Esophagus squamous epithelium (tissue), 5 donors: ENCODE results near the gene XRCC3. TPM values are rescaled to one million over a fixed set of nuclear protein-coding genes. Genes with fewer than 3 reads are reported as not detected.

Experiments
- DNase-seq: peaks from one replicate; lab custom pipeline; 2025; lab: John Stamatoyannopoulos, UW
- H3K27ac ChIP-seq, 4 donors: fragments of 200-600 bp; sonication (generic); one replicate each; pipeline ENCODE4 v1.5.1; 2016 to 2019; ENCODE audit warnings: mild to moderate bottlenecking in 1 of 4
- H3K27me3 ChIP-seq, 4 donors: fragments of 200-600 bp; sonication (generic); 1 replicate in 3 of 4; 2 replicates in 1 of 4; pipeline versions ENCODE4 v1.5.1 to v1.6.0; 2017 to 2021; ENCODE audit warnings: antibody characterized with exemption in 1 of 4
- H3K36me3 ChIP-seq, 3 donors: fragments of 200-600 bp; sonication (generic); one replicate each; pipeline ENCODE4 v1.5.1; 2016 to 2019
- H3K4me1 ChIP-seq, 3 donors: fragments of 200-600 bp; sonication (generic); one replicate each; pipeline ENCODE4 v1.5.1; 2017 to 2019
- H3K4me3 ChIP-seq, 4 donors: fragments of 200-600 bp; sonication (generic); 1 replicate in 3 of 4; 2 replicates in 1 of 4; pipeline ENCODE4 v1.5.1; 2016 to 2019; ENCODE audit warnings: mild to moderate bottlenecking in 2 of 4, moderate library complexity in 1 of 4
- H3K9me3 ChIP-seq, 3 donors: fragments of 200-600 bp; sonication (generic); one replicate each; pipeline ENCODE4 v1.5.1; 2016 to 2019
- CTCF ChIP-seq, 6 experiments: fragments of 450-650 bp in 4 of 6; fragments of 200-600 bp in 2 of 6; sonication (generic) in 2 of 6; IDR thresholded peaks; one replicate each; pipeline ENCODE4 v1.5.1; 2016 to 2019; ENCODE audit warnings: antibody characterized with exemption in 6 of 6, mild to moderate bottlenecking in 4 of 6, moderate library complexity in 4 of 6
- POLR2A ChIP-seq, 4 donors: fragments of 450-650 bp; IDR thresholded peaks; one replicate each; pipeline ENCODE4 v1.6.1; 2017; ENCODE audit warnings: antibody characterized with exemption in 4 of 4, mild to moderate bottlenecking in 4 of 4, moderate library complexity in 3 of 4
- WGBS, 2 donors: methylation state at CpG; one replicate each; pipeline ENCODE4 v1.1.5; 2018; 5-methylcytosine and 5-hydroxymethylcytosine counted together
- intact Hi-C: fragments of 100-400 bp; cut with DNase I; formaldehyde crosslinking; loops from one replicate; pipeline ENCODE4 v1.15.0; 2022
- total RNA-seq, 4 donors: library from RNA; depleted of rRNA; stranded (reverse); fragments of >200 nt; gene quantifications; one replicate each; pipeline ENCODE4 v1.1.0, GENCODE V29; 2016
- donor health status: DM: yes; HTN: yes; CAD: no.

XRCC3 gene
- total RNA-seq, 4 donors from 2014 or later, result 10.9 to 17.8 (median 12.6) TPM

GRCh38 chr14:103739466-103739792 lies 24.2 kb upstream of the XRCC3 start:
- intact Hi-C loops, result no loop called here
- TF ChIP-seq CTCF (IDR thresholded peaks at IDR 0.05), result no peak
- no peak for TF ChIP-seq POLR2A (IDR thresholded peaks at IDR 0.05)
- WGBS, 2 donors, result 82 to 94% methylated on average over 3 to 4 of the region's 6 CpGs
- H3K9me3 ChIP-seq, result no peaks in the 10 kb centered on the region
- H3K4me1 ChIP-seq, result peaks cover 23 to 55% (median 34%) of the 10 kb centered on the region in 3 donors
- peaks cover 8 to 98% (median 24%) of the 10 kb centered on the region in 3 donors for H3K36me3 ChIP-seq
- no peak overlapping the region for H3K4me3 ChIP-seq
- peak overlapping the region in 2 of 4 donors; percentile 29 to 92 for H3K27ac ChIP-seq
- DNase-seq, result no peak
- H3K27me3 ChIP-seq, result no peaks in the 10 kb centered on the region

- DNase-seq, result no peak
- peak overlapping the region in 2 of 4 donors; percentile 29 to 92 for H3K27ac ChIP-seq
- H3K4me1 ChIP-seq, result peaks cover 23 to 61% (median 39%) of the 10 kb centered on the region in 3 donors
- H3K27me3 ChIP-seq, result no peaks in the 10 kb centered on the region
- H3K36me3 ChIP-seq, result peaks cover 8 to 99% (median 30%) of the 10 kb centered on the region in 3 donors
- no peak overlapping the region for H3K4me3 ChIP-seq
- WGBS, 2 donors, result 75 to 81% methylated on average over 22 of the region's 34 CpGs
- intact Hi-C loops, result no loop called here
- no peaks in the 10 kb centered on the region for H3K9me3 ChIP-seq
- TF ChIP-seq CTCF (IDR thresholded peaks at IDR 0.05), result no peak
- TF ChIP-seq POLR2A (IDR thresholded peaks at IDR 0.05), result no peak
Observed at GRCh38 chr14:103738701-103739451, 23.6 kb upstream of the XRCC3 start.

GRCh38 chr14:103738166-103738565 lies 22.9 kb upstream of the XRCC3 start:
- TF ChIP-seq POLR2A (IDR thresholded peaks at IDR 0.05) (no peak), CTCF (IDR thresholded peaks at IDR 0.05) (no peak)
- H3K27ac ChIP-seq, result peak overlapping the region in 2 of 4 donors; percentile 50 to 92
- no peak overlapping the region for H3K4me3 ChIP-seq
- peaks cover 8 to 99% (median 30%) of the 10 kb centered on the region in 3 donors for H3K36me3 ChIP-seq
- H3K9me3 ChIP-seq, result no peaks in the 10 kb centered on the region
- H3K27me3 ChIP-seq, result no peaks in the 10 kb centered on the region
- 77 to 81% methylated on average over 10 of the region's 10 CpGs for WGBS, 2 donors
- intact Hi-C loops, result no loop called here
- no peak for DNase-seq
- H3K4me1 ChIP-seq, result peaks cover 23 to 68% (median 46%) of the 10 kb centered on the region in 3 donors

- Histone ChIP-seq H3K9me3 (no peaks in the 10 kb centered on the region), H3K4me1 (peaks cover 23 to 73% (median 48%) of the 10 kb centered on the region in 3 donors), H3K27ac (peak overlapping the region; percentile 50 to 92 (median 82)), H3K27me3 (no peaks in the 10 kb centered on the region), H3K4me3 (no peak overlapping the region), H3K36me3 (peaks cover 8 to 99% (median 34%) of the 10 kb centered on the region in 3 donors)
- 82 to 87% methylated on average over 7 to 11 of the region's 16 CpGs for WGBS, 2 donors
- TF ChIP-seq CTCF (IDR thresholded peaks at IDR 0.05), result no peak
- TF ChIP-seq POLR2A (IDR thresholded peaks at IDR 0.05), result no peak
- intact Hi-C loops, result no loop called here
- DNase-seq, result no peak
Observed at GRCh38 chr14:103737432-103738045, 22.3 kb upstream of the XRCC3 start.
